ENCODE measurements around the gene SIRT7.

SIRT7 gene

DNA sequence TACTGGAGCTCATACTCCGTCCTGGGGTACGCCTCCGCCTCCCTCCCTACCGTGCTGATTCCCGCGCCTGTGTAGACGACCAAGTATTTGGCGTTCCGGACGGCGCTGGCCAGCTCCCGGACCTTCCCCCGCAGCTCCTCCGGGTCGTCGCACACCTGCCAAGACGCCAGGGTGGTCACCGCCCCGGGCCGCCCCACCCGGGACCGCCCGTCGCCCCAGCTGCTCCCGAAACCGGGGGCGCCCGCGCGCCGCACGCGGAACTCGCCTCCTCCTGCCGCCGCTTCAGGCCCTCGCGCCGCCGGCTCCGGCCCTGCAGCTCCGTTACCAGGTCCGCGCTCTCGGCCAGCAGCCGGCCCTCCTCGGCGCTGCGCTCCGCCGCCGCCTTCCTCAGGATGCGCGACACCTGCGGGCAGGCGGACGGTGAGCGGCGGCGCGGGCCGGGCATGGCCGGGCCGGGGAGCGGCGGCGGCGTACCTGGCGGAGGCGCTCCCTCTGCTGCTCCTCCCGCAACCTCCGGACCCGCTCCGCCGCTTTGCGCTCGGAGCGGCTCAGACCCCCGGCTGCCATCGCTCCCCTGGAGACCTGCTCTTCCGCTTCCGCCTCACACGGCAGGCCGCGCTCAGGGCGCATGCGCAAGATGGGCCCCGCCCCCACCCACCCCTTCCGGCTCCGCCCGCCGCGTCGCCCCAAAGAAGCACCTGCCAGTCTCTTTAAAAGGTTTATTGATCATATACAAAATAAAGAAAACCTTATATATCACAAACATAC lies at the start of gene SIRT7:
SIRT7 (minus strand) TSS at position 612 of the 768 bp plus-strand sequence; CDS start at position 567, 45 bp downstream.
- H3K27me3 ChIP-seq (replicated peaks) = no peaks in the 10 kb centered on the region
- no peak for DNase-seq
- in situ Hi-C loops (cut with HindIII; ENCODE audit: low pct_ligation_motif_present, low sequenced_read_pairs) = no loop called here
- no peak for TF ChIP-seq CTCF (IDR thresholded peaks at IDR 0.05; ENCODE audit: low read depth, low read length, missing control alignments)
- H3K36me3 ChIP-seq (replicated peaks) = peaks cover 52% of the 10 kb centered on the region
- peak within 1 kb of the TSS; percentile 28 for H3K27ac ChIP-seq
- H3K4me3 ChIP-seq (ENCODE audit: low read depth, low read length) = peak within 1 kb of the TSS; percentile 55

DNA sequence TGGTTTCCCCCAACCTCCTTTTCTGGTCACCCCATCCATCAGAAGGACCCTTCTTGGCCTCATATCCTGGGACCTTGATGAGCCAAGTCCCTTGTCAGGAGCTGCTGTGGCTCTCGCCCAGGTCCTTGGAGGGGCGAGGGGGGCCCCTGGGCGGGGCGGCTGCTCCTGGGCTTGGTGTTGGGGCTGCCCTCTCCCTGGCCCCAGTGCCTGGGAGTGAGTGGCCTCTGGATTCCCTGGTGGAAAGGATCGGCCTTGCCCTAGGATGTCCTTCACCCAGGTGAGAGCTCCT lies 49.2 kb upstream of the SIRT7 start:
- Histone ChIP-seq H3K4me3 (ENCODE audit: low read depth, low read length) (no peak overlapping the region), H3K27ac (no peak overlapping the region), H3K27me3 (replicated peaks) (peaks cover 35% of the 10 kb centered on the region), H3K36me3 (replicated peaks) (no peaks in the 10 kb centered on the region)
- in situ Hi-C loops (cut with HindIII; ENCODE audit: low pct_ligation_motif_present, low sequenced_read_pairs) = no loop called here
- TF ChIP-seq CTCF (IDR thresholded peaks at IDR 0.05; ENCODE audit: low read depth, low read length, missing control alignments) = no peak
- DNase-seq = no peak

DNA sequence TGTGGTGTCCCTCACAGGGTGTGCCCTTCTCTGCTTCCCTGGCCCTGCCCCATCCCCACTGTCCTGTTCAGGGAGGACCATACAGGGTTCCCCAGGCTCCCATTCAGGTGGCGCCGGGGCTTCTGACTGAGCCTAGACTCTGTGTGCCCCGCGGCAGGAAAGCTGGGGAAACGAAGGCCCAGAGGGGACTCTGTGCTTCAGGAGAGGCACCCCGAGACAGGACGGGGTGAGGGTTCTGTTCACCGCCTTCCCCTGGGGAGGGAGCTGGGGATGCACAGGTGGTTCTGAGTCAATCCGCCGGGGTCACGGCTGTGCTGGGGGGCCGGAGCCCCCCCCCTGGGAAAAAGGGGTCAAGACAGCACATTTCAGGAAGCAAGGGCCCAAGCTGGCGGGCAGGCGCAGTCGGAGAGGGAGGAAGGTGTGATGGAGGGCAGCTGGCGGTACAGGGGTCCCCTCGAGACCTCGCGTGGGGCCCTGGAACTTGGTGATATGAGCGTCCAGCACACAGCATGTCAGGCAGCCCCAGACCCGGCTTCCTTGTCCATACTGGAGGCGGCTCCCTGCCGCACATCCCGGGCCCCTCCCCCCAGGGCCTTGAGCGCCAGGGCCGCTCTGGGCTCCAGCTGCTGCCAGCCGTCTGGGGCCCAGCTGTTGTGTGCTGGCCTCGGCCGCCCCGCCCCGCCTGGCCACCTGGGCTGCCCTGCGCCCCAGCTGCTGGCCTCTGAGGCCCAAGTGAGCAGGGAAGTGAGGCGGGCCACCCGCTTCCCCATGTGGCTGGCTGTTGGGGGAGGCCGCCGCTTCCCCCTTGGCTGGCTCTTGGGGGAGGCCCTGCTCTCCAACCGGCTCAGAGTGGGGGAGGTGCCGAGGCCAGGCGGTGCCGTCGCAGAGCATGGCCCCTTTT lies 48.6 kb upstream of the SIRT7 start:
- in situ Hi-C loops (cut with HindIII; ENCODE audit: low pct_ligation_motif_present, low sequenced_read_pairs) = no loop called here
- Histone ChIP-seq H3K27ac (no peak overlapping the region), H3K4me3 (ENCODE audit: low read depth, low read length) (no peak overlapping the region), H3K36me3 (replicated peaks) (no peaks in the 10 kb centered on the region), H3K27me3 (replicated peaks) (peaks cover 41% of the 10 kb centered on the region)
- no peak for DNase-seq
- TF ChIP-seq CTCF (IDR thresholded peaks at IDR 0.05; ENCODE audit: low read depth, low read length, missing control alignments) = no peak

DNA sequence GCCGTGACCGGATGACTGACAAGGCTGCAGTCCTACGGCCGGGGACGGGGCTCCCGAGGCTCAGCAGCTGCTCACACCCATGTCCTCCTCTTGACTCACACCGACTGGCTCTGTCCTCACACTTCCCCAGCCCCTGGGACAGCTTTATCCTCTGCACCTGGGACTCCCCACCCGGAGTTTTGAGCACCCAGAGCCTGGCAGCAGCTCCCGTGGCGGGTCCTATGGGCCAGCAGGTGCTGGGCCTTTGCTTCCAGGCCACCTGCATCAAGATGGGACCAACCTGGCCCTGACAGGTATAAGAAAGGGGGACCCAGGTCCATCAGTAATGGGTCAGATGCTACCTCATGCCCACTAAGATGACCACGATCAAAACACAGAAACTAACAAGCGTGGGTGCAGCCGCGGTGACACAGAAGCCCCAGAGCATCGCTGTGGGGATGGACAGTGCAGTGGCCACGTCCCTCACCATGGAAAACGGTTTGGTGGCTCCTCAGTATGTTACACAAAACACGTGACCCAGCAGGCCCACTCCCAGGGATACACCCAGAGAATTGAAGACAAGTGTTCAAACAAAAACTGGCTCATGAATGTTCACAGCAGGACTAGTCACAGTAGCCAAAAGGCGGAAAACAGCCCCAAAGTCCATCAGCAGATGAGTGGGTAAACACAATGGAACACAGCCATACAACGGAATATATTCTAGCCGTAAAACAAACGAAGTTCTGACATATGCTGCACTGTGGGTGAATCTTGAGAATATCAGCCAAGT lies 46.3 kb upstream of the SIRT7 start:
- H3K4me3 ChIP-seq (ENCODE audit: low read depth, low read length) = no peak overlapping the region
- no peaks in the 10 kb centered on the region for H3K36me3 ChIP-seq (replicated peaks)
- no peak for DNase-seq
- H3K27ac ChIP-seq = no peak overlapping the region
- TF ChIP-seq CTCF (IDR thresholded peaks at IDR 0.05; ENCODE audit: low read depth, low read length, missing control alignments) = no peak
- in situ Hi-C loops (cut with HindIII; ENCODE audit: low pct_ligation_motif_present, low sequenced_read_pairs) = no loop called here
- H3K27me3 ChIP-seq (replicated peaks) = peaks cover 61% of the 10 kb centered on the region

- Histone ChIP-seq H3K4me3 (ENCODE audit: low read depth, low read length) (no peak overlapping the region), H3K36me3 (replicated peaks) (no peaks in the 10 kb centered on the region), H3K27ac (no peak overlapping the region), H3K27me3 (replicated peaks) (peaks cover 76% of the 10 kb centered on the region)
- no peak for DNase-seq
- in situ Hi-C loops (cut with HindIII; ENCODE audit: low pct_ligation_motif_present, low sequenced_read_pairs) = no loop called here
- TF ChIP-seq CTCF (IDR thresholded peaks at IDR 0.05; ENCODE audit: low read depth, low read length, missing control alignments) = no peak
These were observed 44.8 kb upstream of the SIRT7 start for GRCh38 chr17:81962499-81963441.
